ENCODE results near the gene OCRL.

- TF ChIP-seq CTCF (conservative IDR thresholded peaks at IDR 0.05; ENCODE audit: low read depth in 2 of 2) (no peak), CREB1 (CRISPR knock-in tag; IDR thresholded peaks at IDR 0.05; ENCODE audit: low read depth) (no peak), REST (IDR thresholded peaks at IDR 0.05; ENCODE audit: unreplicated experiment) (no peak), JUNB (IDR thresholded peaks at IDR 0.05; ENCODE audit: unreplicated experiment) (no peak), EZH2 (IDR thresholded peaks at IDR 0.05; ENCODE audit: low read depth, unreplicated experiment) (no peak), STAT1 (IDR thresholded peaks at IDR 0.05; ENCODE audit: unreplicated experiment) (no peak), EZH2phosphoT487 (IDR thresholded peaks at IDR 0.05; ENCODE audit: unreplicated experiment) (no peak)
These were observed 16.8 kb downstream of the OCRL start for GRCh38 chrX:129556806-129557315.
